ENCODE results near the gene MAPK1IP1L. TPM values are rescaled to one million over a fixed set of nuclear protein-coding genes. Genes with fewer than 3 reads are reported as not detected.

MAPK1IP1L gene
- total RNA-seq, 1 donor from 2014 or later: 100 TPM

DNA sequence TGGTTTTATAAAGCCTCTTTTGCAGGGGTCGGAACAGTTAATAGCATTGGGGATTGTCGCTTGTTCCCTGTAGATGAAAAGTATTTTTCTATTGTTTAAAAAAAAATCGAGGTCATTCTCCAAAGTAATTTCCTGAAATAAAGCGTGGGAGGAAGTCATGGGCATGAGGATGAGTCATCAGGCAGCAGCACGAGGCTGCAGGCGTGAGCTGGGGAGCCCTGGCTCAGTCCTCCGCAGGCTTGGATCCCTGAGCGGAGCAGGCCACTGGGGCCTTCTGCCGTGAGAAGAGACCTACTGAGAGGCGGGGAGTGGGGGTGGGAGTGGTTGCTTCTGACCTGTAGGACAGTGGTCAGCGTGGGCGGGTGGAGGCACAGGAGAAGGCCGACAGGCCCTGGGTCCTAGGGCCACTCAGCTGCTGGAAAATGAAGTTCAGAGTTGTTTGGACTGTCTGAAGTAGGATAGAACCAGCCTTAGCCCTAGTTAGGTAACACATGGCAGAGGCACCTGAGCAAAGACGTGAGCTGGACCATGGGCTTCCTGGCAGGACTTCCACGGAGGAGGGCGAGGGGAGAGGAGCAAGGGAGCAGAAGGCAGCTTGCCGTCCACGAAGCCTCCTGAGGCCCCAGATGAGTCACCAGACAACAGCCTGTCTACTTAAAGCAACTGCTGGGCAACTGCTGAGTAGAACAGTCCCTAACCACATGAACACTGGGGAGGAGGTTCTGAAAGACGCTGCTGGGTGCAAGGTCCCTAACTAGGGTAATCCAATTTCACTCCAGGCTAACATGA, 56.5 kb downstream of the MAPK1IP1L start:
- H3K4me1 Mint-ChIP-seq (ENCODE audit: unreplicated experiment): peaks cover 25% of the 10 kb centered on the region
- H3K9me3 Mint-ChIP-seq: peaks cover 19% of the 10 kb centered on the region
- no peaks in the 10 kb centered on the region for H3K27me3 Mint-ChIP-seq
- H3K4me3 Mint-ChIP-seq: peak overlapping the region; percentile 57
- peaks cover 15% of the 10 kb centered on the region for H3K36me3 Mint-ChIP-seq
- TF ChIP-seq, protein P1, sequence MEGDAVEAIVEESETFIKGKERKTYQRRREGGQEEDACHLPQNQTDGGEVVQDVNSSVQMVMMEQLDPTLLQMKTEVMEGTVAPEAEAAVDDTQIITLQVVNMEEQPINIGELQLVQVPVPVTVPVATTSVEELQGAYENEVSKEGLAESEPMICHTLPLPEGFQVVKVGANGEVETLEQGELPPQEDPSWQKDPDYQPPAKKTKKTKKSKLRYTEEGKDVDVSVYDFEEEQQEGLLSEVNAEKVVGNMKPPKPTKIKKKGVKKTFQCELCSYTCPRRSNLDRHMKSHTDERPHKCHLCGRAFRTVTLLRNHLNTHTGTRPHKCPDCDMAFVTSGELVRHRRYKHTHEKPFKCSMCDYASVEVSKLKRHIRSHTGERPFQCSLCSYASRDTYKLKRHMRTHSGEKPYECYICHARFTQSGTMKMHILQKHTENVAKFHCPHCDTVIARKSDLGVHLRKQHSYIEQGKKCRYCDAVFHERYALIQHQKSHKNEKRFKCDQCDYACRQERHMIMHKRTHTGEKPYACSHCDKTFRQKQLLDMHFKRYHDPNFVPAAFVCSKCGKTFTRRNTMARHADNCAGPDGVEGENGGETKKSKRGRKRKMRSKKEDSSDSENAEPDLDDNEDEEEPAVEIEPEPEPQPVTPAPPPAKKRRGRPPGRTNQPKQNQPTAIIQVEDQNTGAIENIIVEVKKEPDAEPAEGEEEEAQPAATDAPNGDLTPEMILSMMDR (conservative IDR thresholded peaks at IDR 0.05): no peak
- no peak for DNase-seq (ENCODE audit: extremely low spot score, unreplicated experiment)
- H3K27ac Mint-ChIP-seq: peak overlapping the region; percentile 91

DNA sequence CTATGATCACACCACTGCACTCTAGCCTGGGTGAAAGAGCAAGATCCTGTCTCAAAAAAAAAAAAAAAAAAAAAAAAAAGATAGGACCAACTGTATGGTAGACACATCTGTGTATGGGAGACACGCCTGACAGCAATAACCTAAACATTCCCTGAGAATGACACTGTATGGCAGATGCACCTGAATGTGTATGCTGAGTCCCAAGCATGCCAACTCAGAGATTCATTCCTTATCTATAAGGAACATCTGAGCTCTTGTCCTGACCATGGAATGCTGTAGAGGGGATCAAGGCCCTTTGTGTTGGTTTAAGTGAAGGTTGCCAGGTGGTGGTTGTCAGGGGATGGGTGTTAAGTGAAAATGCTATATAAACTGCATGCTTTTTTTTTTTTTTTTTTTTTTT, 58.4 kb downstream of the MAPK1IP1L start:
- Mint-ChIP-seq H3K4me3 (no peak overlapping the region), H3K36me3 (peaks cover 8% of the 10 kb centered on the region), H3K27ac (peak overlapping the region; percentile 74), H3K4me1 (ENCODE audit: unreplicated experiment) (peaks cover 11% of the 10 kb centered on the region), H3K27me3 (no peaks in the 10 kb centered on the region), H3K9me3 (peaks cover 10% of the 10 kb centered on the region)
- DNase-seq (ENCODE audit: extremely low spot score, unreplicated experiment): no peak
- TF ChIP-seq, protein P1 (conservative IDR thresholded peaks at IDR 0.05): no peak

DNA sequence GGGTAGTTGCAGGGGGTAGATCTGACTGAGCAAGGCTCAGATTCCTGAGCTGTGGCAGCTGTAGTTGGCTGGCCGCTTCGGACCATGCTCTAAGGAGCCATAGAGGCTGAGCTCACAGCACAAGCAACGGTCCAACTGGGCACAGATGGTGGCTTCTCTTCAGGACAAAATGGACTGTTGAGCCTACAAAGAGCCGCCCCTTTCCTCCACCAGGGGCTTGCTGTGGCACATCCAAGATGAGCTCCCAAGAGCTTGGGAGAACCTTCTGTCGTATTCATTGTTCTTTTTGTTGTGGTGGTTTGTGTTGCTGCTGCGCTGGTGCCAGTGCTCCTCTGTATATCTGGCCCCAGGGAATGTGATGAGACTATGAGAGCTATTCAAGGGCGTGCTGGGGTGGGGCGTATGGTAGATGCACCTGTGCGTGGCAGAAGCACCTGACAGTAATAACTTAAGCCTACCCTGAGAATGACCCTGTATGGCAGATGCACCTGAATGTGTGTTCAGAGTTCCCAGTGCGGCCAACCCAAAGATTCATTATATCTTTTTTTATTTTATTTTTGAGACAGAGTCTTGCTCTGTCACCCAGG, 59.8 kb downstream of the MAPK1IP1L start:
- peaks cover 15% of the 10 kb centered on the region for H3K4me1 Mint-ChIP-seq (ENCODE audit: unreplicated experiment)
- H3K27me3 Mint-ChIP-seq: no peaks in the 10 kb centered on the region
- DNase-seq (ENCODE audit: extremely low spot score, unreplicated experiment): no peak
- peak overlapping the region; percentile 52 for H3K4me3 Mint-ChIP-seq
- peaks cover 10% of the 10 kb centered on the region for H3K9me3 Mint-ChIP-seq
- TF ChIP-seq, protein P1 (conservative IDR thresholded peaks at IDR 0.05): peak; percentile 40
- H3K36me3 Mint-ChIP-seq: peaks cover 8% of the 10 kb centered on the region
- peak overlapping the region; percentile 96 for H3K27ac Mint-ChIP-seq

DNA sequence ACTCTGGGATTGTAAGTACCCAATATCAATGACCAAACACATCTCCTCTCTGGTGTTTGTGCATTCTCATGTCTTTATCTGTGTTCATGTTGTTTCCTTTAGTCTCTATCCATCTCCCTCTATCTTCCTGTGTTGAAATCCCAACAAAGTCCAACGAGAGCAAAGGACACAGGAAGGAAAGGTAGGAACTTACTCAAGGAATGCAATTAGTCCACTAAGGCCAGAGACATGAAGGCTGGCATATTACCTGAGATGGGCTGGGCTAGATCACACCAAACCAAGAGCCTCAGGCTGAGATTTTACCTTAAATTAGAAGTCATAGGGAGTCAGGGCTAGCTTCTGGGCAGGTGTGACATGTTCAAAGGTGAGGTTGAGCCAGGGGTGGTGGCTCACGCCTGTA, 63.3 kb downstream of the MAPK1IP1L start:
- Mint-ChIP-seq H3K27ac (peak overlapping the region; percentile 54), H3K9me3 (peaks cover 5% of the 10 kb centered on the region), H3K36me3 (peaks cover 5% of the 10 kb centered on the region), H3K27me3 (no peaks in the 10 kb centered on the region), H3K4me3 (no peak overlapping the region), H3K4me1 (ENCODE audit: unreplicated experiment) (peaks cover 18% of the 10 kb centered on the region)
- TF ChIP-seq, protein P1 (conservative IDR thresholded peaks at IDR 0.05): no peak
- no peak for DNase-seq (ENCODE audit: extremely low spot score, unreplicated experiment)

DNA sequence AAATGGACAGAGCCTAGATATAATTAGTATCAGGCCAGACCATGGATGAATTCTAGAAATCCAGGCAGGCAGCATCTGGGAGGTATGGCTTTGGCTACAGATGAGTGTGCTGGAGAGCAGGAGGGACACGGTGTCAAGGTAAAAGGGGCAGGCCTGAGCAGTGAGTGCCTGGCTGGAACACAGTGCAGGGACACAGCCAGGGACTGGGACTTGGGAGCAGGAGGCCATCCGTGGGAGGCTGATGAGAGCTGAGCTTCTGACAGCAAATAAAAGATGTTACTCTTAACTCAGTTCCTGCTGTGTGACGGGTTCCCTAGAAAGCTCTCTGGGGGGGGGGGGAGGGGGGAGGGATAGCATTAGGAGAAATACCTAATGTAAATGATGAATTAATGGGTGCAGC, 64.0 kb downstream of the MAPK1IP1L start:
- Mint-ChIP-seq H3K4me1 (ENCODE audit: unreplicated experiment) (peaks cover 18% of the 10 kb centered on the region), H3K27me3 (no peaks in the 10 kb centered on the region), H3K9me3 (peaks cover 5% of the 10 kb centered on the region), H3K4me3 (no peak overlapping the region), H3K36me3 (peaks cover 5% of the 10 kb centered on the region), H3K27ac (no peak overlapping the region)
- DNase-seq (ENCODE audit: extremely low spot score, unreplicated experiment): no peak
- TF ChIP-seq, protein P1 (conservative IDR thresholded peaks at IDR 0.05): no peak

Measured in type B pancreatic cell (in vitro differentiated cells).